ENCODE measurements around the gene RNF130. TPM values are rescaled to one million over a fixed set of nuclear protein-coding genes. Genes with fewer than 3 reads are reported as not detected.

Gene RNF130
- total RNA-seq, 1 donor from 2014 or later: 183 TPM

- H3K9me3 ChIP-seq (ENCODE audit: low read depth): no peaks in the 10 kb centered on the region
- no peak overlapping the region for H3K27ac ChIP-seq
- no peak overlapping the region for H3K27ac Mint-ChIP-seq
- H3K36me3 Mint-ChIP-seq: peaks cover 10% of the 10 kb centered on the region
- H4K20me1 ChIP-seq (ENCODE audit: low read depth): no peaks in the 10 kb centered on the region
- no peaks in the 10 kb centered on the region for H3K79me2 ChIP-seq (ENCODE audit: low read depth)
- H3K4me2 ChIP-seq: no peak overlapping the region
- no peak overlapping the region for H3K9ac ChIP-seq
- peaks cover 6% of the 10 kb centered on the region for H3K27me3 ChIP-seq
- no peak overlapping the region for H2AFZ ChIP-seq (replicated peaks)
- peaks cover 13% of the 10 kb centered on the region for H3K27me3 Mint-ChIP-seq (ENCODE audit: insufficient read depth, low read depth)
- TF ChIP-seq EZH2 (IDR thresholded peaks at IDR 0.05) (no peak), EZH2phosphoT487 (IDR thresholded peaks at IDR 0.05) (no peak)
- TF ChIP-seq, protein P1, sequence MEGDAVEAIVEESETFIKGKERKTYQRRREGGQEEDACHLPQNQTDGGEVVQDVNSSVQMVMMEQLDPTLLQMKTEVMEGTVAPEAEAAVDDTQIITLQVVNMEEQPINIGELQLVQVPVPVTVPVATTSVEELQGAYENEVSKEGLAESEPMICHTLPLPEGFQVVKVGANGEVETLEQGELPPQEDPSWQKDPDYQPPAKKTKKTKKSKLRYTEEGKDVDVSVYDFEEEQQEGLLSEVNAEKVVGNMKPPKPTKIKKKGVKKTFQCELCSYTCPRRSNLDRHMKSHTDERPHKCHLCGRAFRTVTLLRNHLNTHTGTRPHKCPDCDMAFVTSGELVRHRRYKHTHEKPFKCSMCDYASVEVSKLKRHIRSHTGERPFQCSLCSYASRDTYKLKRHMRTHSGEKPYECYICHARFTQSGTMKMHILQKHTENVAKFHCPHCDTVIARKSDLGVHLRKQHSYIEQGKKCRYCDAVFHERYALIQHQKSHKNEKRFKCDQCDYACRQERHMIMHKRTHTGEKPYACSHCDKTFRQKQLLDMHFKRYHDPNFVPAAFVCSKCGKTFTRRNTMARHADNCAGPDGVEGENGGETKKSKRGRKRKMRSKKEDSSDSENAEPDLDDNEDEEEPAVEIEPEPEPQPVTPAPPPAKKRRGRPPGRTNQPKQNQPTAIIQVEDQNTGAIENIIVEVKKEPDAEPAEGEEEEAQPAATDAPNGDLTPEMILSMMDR (IDR thresholded peaks at IDR 0.05): no peak
- no peak for DNase-seq (ENCODE audit: low spot score)
- peaks cover 27% of the 10 kb centered on the region for H3K4me1 Mint-ChIP-seq
- no peak overlapping the region for H3K4me3 ChIP-seq
- H3K9me3 Mint-ChIP-seq: peaks cover 31% of the 10 kb centered on the region
- H3K4me1 ChIP-seq: peaks cover 29% of the 10 kb centered on the region
- peaks cover 34% of the 10 kb centered on the region for H3F3A ChIP-seq (ENCODE audit: low read depth)
- no peaks in the 10 kb centered on the region for H3K36me3 ChIP-seq
- H3K4me3 Mint-ChIP-seq: no peak overlapping the region
Measured at GRCh38 chr5:180078348-180078747, 6.8 kb upstream of the RNF130 start.

- Mint-ChIP-seq H3K27ac (no peak overlapping the region), H3K36me3 (peaks cover 12% of the 10 kb centered on the region), H3K4me3 (no peak overlapping the region), H3K27me3 (ENCODE audit: insufficient read depth, low read depth) (peaks cover 15% of the 10 kb centered on the region), H3K9me3 (peaks cover 33% of the 10 kb centered on the region), H3K4me1 (peaks cover 21% of the 10 kb centered on the region)
- Histone ChIP-seq H3K9me3 (ENCODE audit: low read depth) (peaks cover 3% of the 10 kb centered on the region), H3K4me1 (peaks cover 26% of the 10 kb centered on the region), H3K9ac (no peak overlapping the region), H2AFZ (replicated peaks) (no peak overlapping the region), H3K36me3 (no peaks in the 10 kb centered on the region), H3K79me2 (ENCODE audit: low read depth) (no peaks in the 10 kb centered on the region), H3K27me3 (peaks cover 10% of the 10 kb centered on the region), H3F3A (ENCODE audit: low read depth) (peaks cover 28% of the 10 kb centered on the region), H3K4me3 (no peak overlapping the region), H3K4me2 (no peak overlapping the region), H3K27ac (no peak overlapping the region), H4K20me1 (ENCODE audit: low read depth) (no peaks in the 10 kb centered on the region)
- DNase-seq (ENCODE audit: low spot score): no peak
- TF ChIP-seq EZH2phosphoT487 (IDR thresholded peaks at IDR 0.05): no peak
- TF ChIP-seq, protein P1 (IDR thresholded peaks at IDR 0.05): no peak
- no peak for TF ChIP-seq EZH2 (IDR thresholded peaks at IDR 0.05)
Measured at GRCh38 chr5:180077594-180078284, 6.2 kb upstream of the RNF130 start.

DNA sequence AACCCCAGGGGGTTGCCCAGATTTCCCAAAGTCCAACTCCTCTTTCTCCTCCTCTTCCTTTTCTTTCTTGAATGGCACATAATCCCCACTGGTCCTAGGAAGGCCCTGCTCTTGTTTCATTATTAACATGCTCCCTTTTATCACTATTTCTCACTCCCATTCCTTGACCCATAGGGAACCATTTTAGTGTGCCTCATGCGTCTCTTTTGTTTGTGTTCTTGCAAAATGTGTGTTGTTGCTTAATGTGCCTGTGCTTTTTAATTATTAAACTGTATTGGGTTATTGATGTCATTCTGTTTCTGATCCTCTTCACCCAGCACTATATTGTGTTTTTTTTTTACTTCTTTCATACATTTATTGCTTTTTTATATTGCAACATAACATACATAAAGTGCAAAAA, 4.1 kb upstream of the RNF130 start:
- TF ChIP-seq EZH2phosphoT487 (IDR thresholded peaks at IDR 0.05): no peak
- no peak for TF ChIP-seq EZH2 (IDR thresholded peaks at IDR 0.05)
- TF ChIP-seq, protein P1 (IDR thresholded peaks at IDR 0.05): no peak
- H3K27ac Mint-ChIP-seq: peak overlapping the region; percentile 4
- H3K4me3 ChIP-seq: no peak overlapping the region
- peaks cover 8% of the 10 kb centered on the region for H3K79me2 ChIP-seq (ENCODE audit: low read depth)
- peak overlapping the region; percentile 64 for H3K27ac ChIP-seq
- H3K9me3 Mint-ChIP-seq: peaks cover 35% of the 10 kb centered on the region
- H3K36me3 Mint-ChIP-seq: peaks cover 12% of the 10 kb centered on the region
- H3K4me1 Mint-ChIP-seq: peaks cover 10% of the 10 kb centered on the region
- H3K9me3 ChIP-seq (ENCODE audit: low read depth): peaks cover 9% of the 10 kb centered on the region
- DNase-seq (ENCODE audit: low spot score): no peak
- H3K4me2 ChIP-seq: peak overlapping the region; percentile 24
- peaks cover 16% of the 10 kb centered on the region for H3K27me3 Mint-ChIP-seq (ENCODE audit: insufficient read depth, low read depth)
- H3K9ac ChIP-seq: no peak overlapping the region
- peak overlapping the region; percentile 22 for H2AFZ ChIP-seq (replicated peaks)
- H3F3A ChIP-seq (ENCODE audit: low read depth): peaks cover 18% of the 10 kb centered on the region
- peaks cover 10% of the 10 kb centered on the region for H3K4me1 ChIP-seq
- no peaks in the 10 kb centered on the region for H3K36me3 ChIP-seq
- peaks cover 2% of the 10 kb centered on the region for H4K20me1 ChIP-seq (ENCODE audit: low read depth)
- no peak overlapping the region for H3K4me3 Mint-ChIP-seq
- H3K27me3 ChIP-seq: peaks cover 17% of the 10 kb centered on the region
